MM.1S (cell line): ENCODE data around the gene CHORDC1.

Source experiments
- DNase-seq: peaks from one replicate; pipeline ENCODE4 v3.0.0-alpha.2; 2015
- H2AFZ ChIP-seq: fragments of 300-600 bp; sonication (generic); 2 replicates; pipeline ENCODE4 v1.6.0; 2016; ENCODE audit warnings: antibody characterized with exemption, low read length
- H3F3A ChIP-seq: fragments of 300-600 bp; sonication (generic); 2 replicates; pipeline ENCODE4 v1.6.1; 2016; ENCODE audit warnings: mild to moderate bottlenecking, antibody characterized with exemption, low read length, moderate library complexity, mixed read lengths; ENCODE audit not compliant: insufficient read depth
- H3K27ac ChIP-seq: fragments of 300-600 bp; sonication (generic); 2 replicates; pipeline ENCODE4 v1.5.1; 2016; ENCODE audit warnings: mild to moderate bottlenecking, low read length
- H3K27me3 ChIP-seq: fragments of 300-600 bp; sonication (generic); replicated peaks from 2 replicates; pipeline ENCODE4 v1.6.0; 2016; ENCODE audit warnings: low read length; ENCODE audit not compliant: insufficient read depth
- H3K36me3 ChIP-seq: fragments of 300-600 bp; sonication (generic); replicated peaks from 2 replicates; pipeline ENCODE4 v1.6.1; 2016; ENCODE audit warnings: mild to moderate bottlenecking, low read length, mixed read lengths; ENCODE audit not compliant: insufficient read depth
- H3K4me1 ChIP-seq: fragments of 300-600 bp; sonication (generic); 2 replicates; pipeline ENCODE4 v1.6.1; 2016; ENCODE audit warnings: low read length, mixed read lengths
- H3K4me2 ChIP-seq: fragments of 300-600 bp; sonication (generic); 2 replicates; pipeline ENCODE4 v1.6.0; 2016; ENCODE audit warnings: low read depth, low read length
- H3K4me3 ChIP-seq: fragments of 300-600 bp; sonication (generic); 2 replicates; pipeline ENCODE4 v1.5.1; 2016; ENCODE audit warnings: low read length, mixed read lengths
- H3K79me2 ChIP-seq: fragments of 300-600 bp; sonication (generic); 2 replicates; pipeline ENCODE4 v1.6.1; 2016; ENCODE audit warnings: mixed run types, low read length, mixed read lengths
- H3K9ac ChIP-seq: fragments of 300-600 bp; sonication (generic); 2 replicates; pipeline ENCODE4 v1.6.1; 2016; ENCODE audit warnings: low read length, mixed read lengths
- H3K9me2 ChIP-seq: fragments of 300-600 bp; sonication (generic); replicated peaks from 2 replicates; pipeline ENCODE4 v1.6.1; 2016; ENCODE audit warnings: mild to moderate bottlenecking, low read length, mixed read lengths; ENCODE audit not compliant: insufficient read depth
- H3K9me3 ChIP-seq: fragments of 300-600 bp; sonication (generic); replicated peaks from 2 replicates; pipeline ENCODE4 v1.6.1; 2016; ENCODE audit warnings: mild to moderate bottlenecking, low read length, mixed read lengths; ENCODE audit not compliant: insufficient read depth
- H4K20me1 ChIP-seq: fragments of 300-600 bp; sonication (generic); 2 replicates; pipeline ENCODE4 v1.6.1; 2016; ENCODE audit warnings: mild to moderate bottlenecking, low read length, moderate library complexity, mixed read lengths; ENCODE audit not compliant: insufficient read depth
- CTCF ChIP-seq: fragments of 300-600 bp; sonication (generic); IDR thresholded peaks from 2 replicates; pipeline ENCODE4 v1.5.1; 2016; ENCODE audit warnings: antibody characterized with exemption, low read length, mixed read lengths
- EZH2 ChIP-seq: fragments of 300-600 bp; sonication (generic); optimal IDR thresholded peaks from 2 replicates; pipeline ENCODE3; 2017; ENCODE audit warnings: low read depth, mild to moderate bottlenecking, antibody characterized with exemption, low read length, mixed read lengths
- EZH2phosphoT487 ChIP-seq: fragments of 300-600 bp; sonication (generic); IDR thresholded peaks from 2 replicates; pipeline ENCODE4 v1.6.1; 2018; ENCODE audit warnings: antibody characterized with exemption, low read length

Gene CHORDC1

GRCh38 chr11:90235526-90235925 lies 12.7 kb upstream of the CHORDC1 start:
- no peaks in the 10 kb centered on the region for H3K79me2 ChIP-seq
- H3F3A ChIP-seq = no peaks in the 10 kb centered on the region
- DNase-seq = no peak
- H3K9ac ChIP-seq = no peak overlapping the region
- no peaks in the 10 kb centered on the region for H3K4me1 ChIP-seq
- H3K9me3 ChIP-seq = no peaks in the 10 kb centered on the region
- TF ChIP-seq EZH2phosphoT487 (no peak), EZH2 (no peak), CTCF (no peak)
- H3K9me2 ChIP-seq = no peaks in the 10 kb centered on the region
- no peak overlapping the region for H2AFZ ChIP-seq
- no peak overlapping the region for H3K4me3 ChIP-seq
- H3K27me3 ChIP-seq = no peaks in the 10 kb centered on the region
- H3K27ac ChIP-seq = no peak overlapping the region
- no peak overlapping the region for H3K4me2 ChIP-seq
- no peaks in the 10 kb centered on the region for H3K36me3 ChIP-seq
- H4K20me1 ChIP-seq = no peaks in the 10 kb centered on the region

GRCh38 chr11:90234977-90235376 lies 12.1 kb upstream of the CHORDC1 start:
- H4K20me1 ChIP-seq = no peaks in the 10 kb centered on the region
- no peaks in the 10 kb centered on the region for H3K9me2 ChIP-seq
- H3K36me3 ChIP-seq = no peaks in the 10 kb centered on the region
- H3K4me2 ChIP-seq = no peak overlapping the region
- H2AFZ ChIP-seq = no peak overlapping the region
- no peaks in the 10 kb centered on the region for H3K9me3 ChIP-seq
- no peak overlapping the region for H3K4me3 ChIP-seq
- no peak for DNase-seq
- H3K27ac ChIP-seq = no peak overlapping the region
- no peaks in the 10 kb centered on the region for H3K79me2 ChIP-seq
- H3K4me1 ChIP-seq = no peaks in the 10 kb centered on the region
- no peaks in the 10 kb centered on the region for H3F3A ChIP-seq
- H3K27me3 ChIP-seq = no peaks in the 10 kb centered on the region
- no peak overlapping the region for H3K9ac ChIP-seq
- TF ChIP-seq EZH2phosphoT487 (no peak), CTCF (no peak), EZH2 (no peak)

- H3K4me3 ChIP-seq = no peak overlapping the region
- H3K9ac ChIP-seq = no peak overlapping the region
- TF ChIP-seq CTCF (no peak), EZH2 (no peak), EZH2phosphoT487 (no peak)
- no peaks in the 10 kb centered on the region for H4K20me1 ChIP-seq
- no peaks in the 10 kb centered on the region for H3K27me3 ChIP-seq
- no peaks in the 10 kb centered on the region for H3K79me2 ChIP-seq
- no peaks in the 10 kb centered on the region for H3K4me1 ChIP-seq
- no peaks in the 10 kb centered on the region for H3K36me3 ChIP-seq
- no peak overlapping the region for H2AFZ ChIP-seq
- no peak overlapping the region for H3K4me2 ChIP-seq
- H3K9me2 ChIP-seq = no peaks in the 10 kb centered on the region; the same call in 1 of the 2 replicates
- H3K9me3 ChIP-seq = no peaks in the 10 kb centered on the region
- no peaks in the 10 kb centered on the region for H3F3A ChIP-seq
- DNase-seq = no peak
- no peak overlapping the region for H3K27ac ChIP-seq
Measured at GRCh38 chr11:90229791-90230190, 6.9 kb upstream of the CHORDC1 start.
